Anterior cingulate cortex (tissue), 58 donors: ENCODE data around the gene STPG3.
A peak's percentile ranks its signal among the peaks of the same experiment; 100 is the strongest.

ENCODE experiments used
- DNase-seq, 58 donors: peaks; one replicate each; lab custom pipeline; 2025; lab: John Stamatoyannopoulos, UW

STPG3 gene

GRCh38 chr9:137243626-137244485, 7.2 kb upstream of the STPG3 start:
- no peak for DNase-seq

- DNase-seq, result no peak
Measured at GRCh38 chr9:137244486-137245449, 6.3 kb upstream of the STPG3 start.

GRCh38 chr9:137245450-137246421, 5.3 kb upstream of the STPG3 start:
- DNase-seq, result no peak

- no peak for DNase-seq
Measured at GRCh38 chr9:137247135-137247915, 3.8 kb upstream of the STPG3 start.

GRCh38 chr9:137247916-137248175, 3.2 kb upstream of the STPG3 start:
- no peak for DNase-seq

- DNase-seq, result no peak
Measured at GRCh38 chr9:137250329-137251193, 525 bp upstream of the STPG3 start.

- DNase-seq, result no peak
Measured at GRCh38 chr9:137251490-137252268, 593 bp downstream of the STPG3 start.

GRCh38 chr9:137252555-137253506, 1.7 kb downstream of the STPG3 start:
- no peak for DNase-seq

GRCh38 chr9:137253717-137254623, 2.9 kb downstream of the STPG3 start:
- peak in 1 of 58 donors; percentile 23 for DNase-seq

- DNase-seq, result peak; percentile 54 to 95 (median 89)
Measured at GRCh38 chr9:137254624-137255447, 3.8 kb downstream of the STPG3 start, which contains the start of gene NELFB. Gene NELFB, plus strand, starts transcription at chr9:137255327.

- peak in 7 of 58 donors; percentile 48 to 73 (median 66) for DNase-seq
Measured at GRCh38 chr9:137255448-137256114, 4.5 kb downstream of the STPG3 start.

- DNase-seq, result no peak
Measured at GRCh38 chr9:137256362-137256761, 5.3 kb downstream of the STPG3 start.

GRCh38 chr9:137256856-137257255, 5.8 kb downstream of the STPG3 start:
- DNase-seq, result no peak
